ENCODE measurements around the gene DHRSX. TPM values are rescaled to one million over a fixed set of nuclear protein-coding genes. Genes with fewer than 3 reads are reported as not detected.

The DHRSX gene
- total RNA-seq, 1 donor from 2014 or later, result 42.2 TPM

DNA sequence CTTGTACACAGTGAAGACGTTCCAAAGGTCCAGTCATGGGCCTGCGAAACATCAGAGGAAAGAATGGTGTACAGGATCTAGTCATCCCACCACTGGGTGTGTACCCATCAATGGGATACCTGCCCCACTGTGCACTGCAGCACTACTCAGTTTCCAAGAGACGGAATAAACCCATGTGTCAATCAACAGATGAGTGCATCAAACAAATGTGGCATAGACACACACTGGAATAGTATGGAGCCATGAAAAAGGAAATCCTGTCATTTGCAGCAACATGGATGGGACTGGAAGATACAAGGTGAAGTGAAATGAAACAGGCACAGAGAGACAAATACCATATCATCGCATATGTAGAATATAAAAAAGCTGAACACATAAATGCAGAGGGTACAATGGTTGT, 48.0 kb downstream of the DHRSX start:
- H3K4me1 Mint-ChIP-seq (ENCODE audit: unreplicated experiment), result peaks cover 6% of the 10 kb centered on the region
- H3K27me3 Mint-ChIP-seq (ENCODE audit: unreplicated experiment), result no peaks in the 10 kb centered on the region
- no peak overlapping the region for H3K4me3 Mint-ChIP-seq (ENCODE audit: unreplicated experiment)
- no peak for DNase-seq (ENCODE audit: extremely low spot score, unreplicated experiment)
- H3K27ac Mint-ChIP-seq (ENCODE audit: unreplicated experiment), result no peak overlapping the region
- no peaks in the 10 kb centered on the region for H3K9me3 Mint-ChIP-seq (ENCODE audit: unreplicated experiment)
- TF ChIP-seq, protein P1, sequence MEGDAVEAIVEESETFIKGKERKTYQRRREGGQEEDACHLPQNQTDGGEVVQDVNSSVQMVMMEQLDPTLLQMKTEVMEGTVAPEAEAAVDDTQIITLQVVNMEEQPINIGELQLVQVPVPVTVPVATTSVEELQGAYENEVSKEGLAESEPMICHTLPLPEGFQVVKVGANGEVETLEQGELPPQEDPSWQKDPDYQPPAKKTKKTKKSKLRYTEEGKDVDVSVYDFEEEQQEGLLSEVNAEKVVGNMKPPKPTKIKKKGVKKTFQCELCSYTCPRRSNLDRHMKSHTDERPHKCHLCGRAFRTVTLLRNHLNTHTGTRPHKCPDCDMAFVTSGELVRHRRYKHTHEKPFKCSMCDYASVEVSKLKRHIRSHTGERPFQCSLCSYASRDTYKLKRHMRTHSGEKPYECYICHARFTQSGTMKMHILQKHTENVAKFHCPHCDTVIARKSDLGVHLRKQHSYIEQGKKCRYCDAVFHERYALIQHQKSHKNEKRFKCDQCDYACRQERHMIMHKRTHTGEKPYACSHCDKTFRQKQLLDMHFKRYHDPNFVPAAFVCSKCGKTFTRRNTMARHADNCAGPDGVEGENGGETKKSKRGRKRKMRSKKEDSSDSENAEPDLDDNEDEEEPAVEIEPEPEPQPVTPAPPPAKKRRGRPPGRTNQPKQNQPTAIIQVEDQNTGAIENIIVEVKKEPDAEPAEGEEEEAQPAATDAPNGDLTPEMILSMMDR (IDR thresholded peaks at IDR 0.05), result no peak
- H3K36me3 Mint-ChIP-seq (ENCODE audit: unreplicated experiment), result peaks cover 5% of the 10 kb centered on the region

GRCh38 chrX:2452317-2452784, 48.4 kb downstream of the DHRSX start:
- Mint-ChIP-seq H3K4me1 (ENCODE audit: unreplicated experiment) (peaks cover 6% of the 10 kb centered on the region), H3K36me3 (ENCODE audit: unreplicated experiment) (peaks cover 5% of the 10 kb centered on the region), H3K9me3 (ENCODE audit: unreplicated experiment) (no peaks in the 10 kb centered on the region), H3K4me3 (ENCODE audit: unreplicated experiment) (no peak overlapping the region), H3K27ac (ENCODE audit: unreplicated experiment) (no peak overlapping the region), H3K27me3 (ENCODE audit: unreplicated experiment) (no peaks in the 10 kb centered on the region)
- no peak for DNase-seq (ENCODE audit: extremely low spot score, unreplicated experiment)
- TF ChIP-seq, protein P1 (IDR thresholded peaks at IDR 0.05), result no peak

GRCh38 chrX:2451501-2452316, 49.1 kb downstream of the DHRSX start:
- Mint-ChIP-seq H3K4me3 (ENCODE audit: unreplicated experiment) (no peak overlapping the region), H3K27me3 (ENCODE audit: unreplicated experiment) (no peaks in the 10 kb centered on the region), H3K9me3 (ENCODE audit: unreplicated experiment) (no peaks in the 10 kb centered on the region), H3K36me3 (ENCODE audit: unreplicated experiment) (peaks cover 5% of the 10 kb centered on the region), H3K4me1 (ENCODE audit: unreplicated experiment) (peaks cover 6% of the 10 kb centered on the region), H3K27ac (ENCODE audit: unreplicated experiment) (no peak overlapping the region)
- no peak for DNase-seq (ENCODE audit: extremely low spot score, unreplicated experiment)
- TF ChIP-seq, protein P1 (IDR thresholded peaks at IDR 0.05), result no peak

- TF ChIP-seq, protein P1 (IDR thresholded peaks at IDR 0.05), result no peak
- Mint-ChIP-seq H3K27ac (ENCODE audit: unreplicated experiment) (no peak overlapping the region), H3K36me3 (ENCODE audit: unreplicated experiment) (peaks cover 5% of the 10 kb centered on the region), H3K4me1 (ENCODE audit: unreplicated experiment) (peaks cover 6% of the 10 kb centered on the region), H3K27me3 (ENCODE audit: unreplicated experiment) (no peaks in the 10 kb centered on the region), H3K4me3 (ENCODE audit: unreplicated experiment) (no peak overlapping the region), H3K9me3 (ENCODE audit: unreplicated experiment) (no peaks in the 10 kb centered on the region)
- no peak for DNase-seq (ENCODE audit: extremely low spot score, unreplicated experiment)
Measured at GRCh38 chrX:2450681-2451080, 50.1 kb downstream of the DHRSX start.

- Mint-ChIP-seq H3K4me3 (ENCODE audit: unreplicated experiment) (no peak overlapping the region), H3K9me3 (ENCODE audit: unreplicated experiment) (no peaks in the 10 kb centered on the region), H3K27me3 (ENCODE audit: unreplicated experiment) (no peaks in the 10 kb centered on the region), H3K4me1 (ENCODE audit: unreplicated experiment) (peaks cover 6% of the 10 kb centered on the region), H3K36me3 (ENCODE audit: unreplicated experiment) (peaks cover 5% of the 10 kb centered on the region), H3K27ac (ENCODE audit: unreplicated experiment) (no peak overlapping the region)
- DNase-seq (ENCODE audit: extremely low spot score, unreplicated experiment), result no peak
- TF ChIP-seq, protein P1 (IDR thresholded peaks at IDR 0.05), result no peak
Measured at GRCh38 chrX:2449135-2449886, 51.5 kb downstream of the DHRSX start.

All from osteocyte (in vitro differentiated cells).